ENCODE data around the gene URAD.
A peak's percentile ranks its signal among the peaks of the same experiment; 100 is the strongest.

Gene URAD

DNA sequence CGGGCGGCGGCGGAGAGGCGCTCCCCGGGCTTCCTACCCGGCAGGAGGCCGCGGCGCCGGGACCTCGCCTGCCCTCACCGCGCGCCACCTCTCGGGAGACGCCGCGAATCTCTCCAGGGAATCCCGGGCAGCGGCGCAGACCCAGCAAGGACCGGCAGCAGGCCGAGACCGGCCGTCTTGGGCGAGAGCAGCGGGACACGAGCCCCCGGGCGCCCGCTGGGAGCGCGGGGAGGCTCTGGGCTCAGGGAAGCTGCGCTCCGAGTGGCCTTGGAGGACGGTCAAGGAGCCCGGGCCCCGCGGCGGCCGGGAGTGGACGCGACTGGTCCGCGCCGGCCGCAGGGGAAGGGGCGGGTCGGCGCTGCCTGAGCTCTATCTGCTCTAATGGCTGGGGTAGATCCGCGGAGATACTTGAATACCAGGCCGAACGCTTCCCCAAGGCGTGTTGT lies 34.1 kb downstream of the URAD start:
- no peak for DNase-seq

- peak; percentile 16 for DNase-seq
Observed at GRCh38 chr13:27953676-27954405, 34.7 kb downstream of the URAD start.

DNA sequence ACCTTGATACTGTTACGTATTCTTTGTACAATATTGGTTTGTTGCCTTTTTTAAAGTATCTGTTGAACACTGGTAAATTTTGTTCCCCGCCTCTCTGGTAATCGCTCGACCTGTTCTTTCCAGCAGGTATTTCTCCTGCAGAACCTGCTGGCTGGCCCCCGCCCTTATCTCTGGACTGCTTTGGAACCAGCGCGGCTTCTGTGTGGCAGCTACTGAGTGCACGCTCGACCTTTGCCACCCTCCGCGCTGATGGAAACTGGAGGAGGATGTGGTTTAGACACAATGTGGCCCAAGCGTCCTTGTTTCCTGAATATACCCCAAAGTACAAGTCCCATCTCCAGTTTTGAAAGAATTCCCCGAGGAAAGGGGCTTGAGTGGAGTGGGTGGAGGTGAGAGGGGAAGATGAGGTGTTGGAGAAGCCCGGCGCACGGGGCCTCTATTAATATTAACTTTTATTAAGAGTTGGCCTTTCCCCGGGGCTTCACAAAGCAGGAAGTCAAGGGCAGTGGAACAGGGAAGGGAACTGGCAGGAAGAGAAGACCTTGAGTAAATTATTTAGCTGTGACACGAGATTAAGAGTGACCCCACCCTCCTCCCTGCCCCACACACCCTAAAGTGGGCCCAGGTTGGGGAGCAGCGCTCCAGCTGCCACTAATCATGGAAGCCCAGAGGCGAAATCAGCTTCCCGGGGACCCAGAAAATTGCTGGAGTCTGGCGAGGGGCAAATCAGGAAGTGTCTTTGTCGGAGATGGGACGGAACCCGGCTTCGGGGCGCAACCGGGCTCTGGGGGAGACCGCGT lies 35.4 kb downstream of the URAD start:
- no peak for DNase-seq

GRCh38 chr13:27942972-27943371 lies 45.5 kb downstream of the URAD start:
- no peak for DNase-seq

DNA sequence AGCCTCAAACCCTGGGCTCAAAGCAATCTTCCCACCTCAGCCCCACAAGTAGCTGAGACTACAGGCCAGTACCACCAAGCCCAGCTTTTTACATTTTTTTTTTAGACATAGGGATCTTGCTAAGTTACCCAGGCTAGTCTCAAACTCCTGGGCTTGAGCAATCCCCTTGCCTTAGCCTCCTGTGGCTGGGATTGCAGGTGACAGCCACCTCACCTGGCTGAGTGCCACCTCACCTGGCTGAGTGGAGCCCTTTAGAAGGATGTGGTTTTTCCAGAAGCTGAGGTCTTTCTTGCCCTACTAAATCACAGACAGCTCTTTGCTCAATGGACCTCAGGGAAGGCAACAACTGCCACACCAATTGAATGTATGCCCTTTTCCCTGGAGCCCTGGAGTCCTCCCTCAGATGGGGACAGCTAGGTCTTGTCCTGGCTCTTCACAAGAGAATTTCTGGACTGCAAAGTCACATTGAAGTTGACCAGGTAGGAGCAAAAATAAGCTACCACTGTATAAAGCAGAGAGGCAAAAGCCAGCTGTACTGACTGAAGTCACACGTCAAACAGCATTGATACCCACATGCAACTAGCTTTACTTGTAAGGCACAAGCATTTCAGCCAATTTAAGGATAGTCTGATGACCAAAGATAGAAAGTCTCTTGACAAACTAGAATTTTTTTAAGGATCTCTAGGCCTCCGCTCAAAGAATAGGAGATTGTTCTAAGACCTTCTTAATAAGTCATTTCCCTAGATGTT lies 54.7 kb downstream of the URAD start:
- DNase-seq, result no peak

DNA sequence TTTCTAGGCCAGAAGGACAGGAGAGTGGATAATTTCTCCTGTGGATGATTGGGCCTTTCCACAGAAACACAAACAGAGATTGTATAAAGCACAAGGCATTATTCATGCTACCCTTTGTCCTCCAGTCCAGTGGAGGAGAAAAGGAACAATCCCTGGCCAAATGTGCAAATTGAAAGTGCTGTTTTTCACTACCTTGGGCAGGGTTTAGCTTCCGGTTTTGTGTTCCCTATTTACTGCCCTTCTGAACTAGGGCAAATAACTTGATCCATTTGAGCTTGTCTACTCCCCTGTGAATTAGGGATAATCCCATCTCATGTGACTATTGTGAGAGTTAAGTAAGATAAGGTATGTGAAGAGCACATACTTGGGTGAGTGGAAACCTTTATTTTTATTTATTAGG lies 55.4 kb downstream of the URAD start:
- DNase-seq, result no peak

DNA sequence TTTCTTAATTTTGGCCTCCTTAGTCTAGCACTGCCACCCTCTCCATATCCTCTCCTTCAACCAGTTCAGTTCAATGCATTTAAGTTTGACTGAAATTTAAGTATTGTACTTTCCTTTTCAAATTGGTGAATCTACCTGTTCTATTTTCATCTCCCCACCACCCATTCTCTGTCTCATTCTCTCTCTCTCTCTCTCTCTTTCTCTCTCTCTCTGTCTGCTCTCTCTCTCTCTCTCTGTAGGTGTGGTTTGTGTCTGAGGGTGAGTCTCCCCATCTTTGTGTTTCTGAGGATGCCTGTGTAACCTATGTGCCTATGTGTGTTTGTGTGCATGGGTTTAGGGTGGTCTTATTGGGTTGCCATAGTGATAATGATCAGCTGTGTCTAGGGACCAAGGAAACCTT lies 58.6 kb downstream of the URAD start:
- DNase-seq, result no peak

DNA sequence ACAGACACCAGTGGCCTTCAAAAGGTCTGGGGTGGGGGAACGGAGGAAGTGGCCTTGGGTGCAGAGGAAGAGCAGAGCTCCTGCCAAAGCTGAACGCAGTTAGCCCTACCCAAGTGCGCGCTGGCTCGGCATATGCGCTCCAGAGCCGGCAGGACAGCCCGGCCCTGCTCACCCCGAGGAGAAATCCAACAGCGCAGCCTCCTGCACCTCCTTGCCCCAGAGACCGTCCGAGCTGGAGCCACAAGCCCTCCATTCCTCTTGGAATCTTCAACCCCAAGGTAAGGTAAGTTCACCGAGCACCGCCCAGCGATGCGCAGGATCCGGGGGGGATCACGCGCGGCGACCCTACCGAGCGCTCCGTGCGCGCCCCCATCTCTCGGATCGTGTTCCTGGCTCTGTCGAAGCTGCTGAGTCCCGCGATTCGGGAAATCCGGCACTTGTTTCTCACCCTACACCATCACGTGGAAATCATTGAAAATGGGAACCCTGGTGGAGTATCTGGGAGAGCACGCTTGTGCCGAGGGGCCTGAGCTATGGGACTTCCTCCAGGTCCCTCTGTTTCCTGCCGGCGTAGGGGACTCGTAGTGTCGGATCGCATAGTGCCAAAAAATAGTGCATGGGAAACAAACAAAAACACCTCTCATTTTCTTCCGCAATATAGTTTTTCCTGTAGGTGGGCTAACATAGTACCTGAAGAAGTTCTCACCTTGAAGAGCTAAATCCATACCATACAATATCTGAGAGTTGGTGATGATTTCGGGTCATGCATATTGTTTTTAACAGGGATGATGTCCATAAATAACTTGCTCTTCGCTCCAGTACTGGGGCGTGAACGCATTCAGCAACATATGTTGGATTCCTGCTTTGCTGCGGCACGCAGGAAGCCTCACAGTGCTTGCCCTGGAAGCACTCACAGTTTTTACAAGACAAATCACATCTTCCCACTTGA lies 59.4 kb downstream of the URAD start:
- DNase-seq, result no peak

GRCh38 chr13:27928353-27928804 lies 60.1 kb downstream of the URAD start:
- no peak for DNase-seq

All from NCI-H146 (cell line).